GM19438 (cell line): Measurements from ENCODE around the gene SGIP1.

ENCODE experiments used
- ATAC-seq: cut with Tn5 transposase; IDR thresholded peaks from one replicate; pipeline ENCODE4 v1.9.1; 2021; ENCODE audit warnings: low read depth; ENCODE audit not compliant: unreplicated experiment

The SGIP1 gene

DNA sequence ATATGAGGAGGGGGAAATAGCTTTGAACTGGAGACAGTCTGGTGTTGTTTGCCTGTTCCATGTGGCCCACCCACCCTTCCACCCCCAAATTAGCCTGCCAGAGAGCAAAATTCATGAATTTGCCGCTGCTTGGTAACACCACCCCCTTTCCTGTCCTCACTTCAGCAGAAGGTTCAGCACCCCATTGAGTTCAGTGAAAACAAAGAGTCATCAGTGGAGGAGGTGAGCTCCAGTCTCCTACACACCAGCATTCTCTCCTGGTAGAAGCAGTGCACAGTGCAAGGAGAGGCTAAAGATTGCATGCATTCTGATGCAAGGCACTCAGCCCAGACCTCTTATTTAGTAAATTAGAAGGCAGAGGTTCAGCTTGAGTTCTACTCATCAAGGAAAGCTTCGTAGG is 118.6 kb downstream of the SGIP1 start:
- no peak for ATAC-seq

DNA sequence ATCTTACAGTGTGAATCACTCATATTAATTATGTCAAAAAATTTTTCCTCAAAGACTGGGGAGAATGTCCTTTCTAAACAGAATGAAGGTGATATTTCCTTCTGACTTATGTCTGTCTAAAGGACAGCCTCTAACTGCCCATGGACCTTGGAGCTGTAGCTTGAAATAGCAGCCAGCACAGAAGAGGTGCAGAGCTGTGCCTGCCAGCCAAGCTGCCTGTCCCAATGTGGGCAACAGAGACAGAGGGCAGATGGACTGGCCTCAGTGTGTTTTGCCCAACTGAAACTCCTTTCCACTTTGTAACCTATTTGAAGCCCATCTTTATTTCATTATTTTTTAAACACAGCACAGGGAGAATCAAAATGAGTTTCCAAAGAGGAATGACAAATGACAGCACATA is 120.7 kb downstream of the SGIP1 start:
- ATAC-seq = no peak

DNA sequence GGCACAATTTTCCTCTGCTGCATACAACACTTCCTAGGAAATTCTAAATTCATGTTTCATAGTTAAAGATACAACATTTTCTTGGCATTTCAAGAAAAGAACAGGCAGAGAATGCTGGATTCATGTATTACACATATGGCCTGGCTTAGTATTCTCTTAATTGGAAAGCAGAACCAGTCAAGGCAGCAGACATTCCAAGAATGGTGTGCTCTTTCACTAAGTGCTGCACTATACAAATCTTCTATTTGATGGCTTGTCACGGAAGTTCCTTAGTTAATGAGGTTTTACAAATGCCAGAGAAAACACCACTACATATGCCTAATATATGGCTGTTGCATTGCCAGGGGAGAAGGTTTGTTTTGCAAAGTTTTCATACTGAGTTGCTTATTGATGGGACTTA is 137.5 kb downstream of the SGIP1 start:
- ATAC-seq = no peak

- ATAC-seq = no peak
Observed at GRCh38 chr1:66676613-66677298, 142.8 kb downstream of the SGIP1 start.

GRCh38 chr1:66678146-66678545 is 144.2 kb downstream of the SGIP1 start:
- no peak for ATAC-seq

DNA sequence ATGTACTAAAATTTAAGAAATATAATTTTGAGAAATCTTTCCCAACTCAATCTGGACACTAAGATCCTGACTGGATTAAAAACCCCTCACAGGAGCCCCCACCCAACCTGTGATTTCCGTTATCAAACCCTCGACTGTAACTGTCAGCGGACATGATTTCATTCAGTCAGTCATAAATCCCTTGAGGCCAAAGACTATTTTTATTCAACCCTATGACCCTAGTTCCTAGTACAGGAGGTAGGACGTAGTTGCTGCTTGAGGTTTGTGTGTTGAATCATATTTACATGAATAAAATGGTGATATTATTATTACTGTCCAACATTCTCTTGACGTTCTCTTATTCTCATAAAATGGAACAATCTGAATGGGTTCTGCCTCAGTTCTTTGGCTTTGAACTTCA is 145.2 kb downstream of the SGIP1 start:
- no peak for ATAC-seq

- ATAC-seq = no peak
Observed at GRCh38 chr1:66681686-66682085, 147.7 kb downstream of the SGIP1 start.

GRCh38 chr1:66682106-66682505 is 148.2 kb downstream of the SGIP1 start:
- ATAC-seq = no peak

- no peak for ATAC-seq
Observed at GRCh38 chr1:66684353-66684752, 150.4 kb downstream of the SGIP1 start.

- ATAC-seq = no peak
Observed at GRCh38 chr1:66685265-66685664, 151.3 kb downstream of the SGIP1 start.

- ATAC-seq = no peak
Observed at GRCh38 chr1:66685670-66686069, 151.7 kb downstream of the SGIP1 start.

DNA sequence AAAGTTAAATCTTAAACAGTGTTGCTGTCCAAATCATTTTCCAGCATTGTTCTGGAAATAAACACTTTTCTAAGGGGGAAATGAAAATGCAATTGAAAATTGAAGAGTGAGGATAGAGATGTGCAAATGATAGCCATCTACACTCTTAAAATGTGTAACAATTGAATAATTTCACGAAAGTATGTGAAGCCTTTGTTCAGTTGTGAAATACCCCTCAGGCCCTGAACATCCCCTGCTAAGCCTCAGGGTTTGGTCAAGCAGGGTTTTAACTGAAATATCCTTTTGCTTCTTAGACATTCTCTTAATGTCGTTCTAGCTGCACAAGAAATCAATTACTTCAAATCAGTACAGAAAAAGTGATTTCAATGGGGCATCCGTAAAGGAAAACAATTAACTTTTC is 152.5 kb downstream of the SGIP1 start:
- no peak for ATAC-seq

GRCh38 chr1:66687358-66687757 is 153.4 kb downstream of the SGIP1 start:
- ATAC-seq = no peak

- ATAC-seq = no peak
Observed at GRCh38 chr1:66690666-66691381, 156.9 kb downstream of the SGIP1 start.

GRCh38 chr1:66692681-66693080 is 158.7 kb downstream of the SGIP1 start:
- ATAC-seq = no peak

DNA sequence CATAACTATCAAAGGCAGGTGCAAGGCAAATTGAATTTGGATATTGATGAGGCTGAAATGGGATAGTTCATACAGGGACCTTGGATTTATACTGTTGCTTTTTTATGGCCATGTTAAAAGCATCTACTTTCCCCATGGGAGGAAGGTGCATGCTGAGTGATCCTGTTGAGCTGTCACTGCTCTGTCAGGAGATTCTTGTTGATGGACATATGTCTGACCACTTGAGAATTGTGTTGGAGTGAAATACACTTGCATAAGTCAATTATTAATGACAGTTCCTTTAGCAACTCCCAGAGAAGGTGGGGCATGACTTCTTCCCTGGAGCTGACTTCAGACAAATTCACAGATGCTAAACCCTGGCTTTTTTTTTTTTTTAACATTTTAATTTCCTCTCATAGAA is 159.9 kb downstream of the SGIP1 start:
- ATAC-seq = no peak

DNA sequence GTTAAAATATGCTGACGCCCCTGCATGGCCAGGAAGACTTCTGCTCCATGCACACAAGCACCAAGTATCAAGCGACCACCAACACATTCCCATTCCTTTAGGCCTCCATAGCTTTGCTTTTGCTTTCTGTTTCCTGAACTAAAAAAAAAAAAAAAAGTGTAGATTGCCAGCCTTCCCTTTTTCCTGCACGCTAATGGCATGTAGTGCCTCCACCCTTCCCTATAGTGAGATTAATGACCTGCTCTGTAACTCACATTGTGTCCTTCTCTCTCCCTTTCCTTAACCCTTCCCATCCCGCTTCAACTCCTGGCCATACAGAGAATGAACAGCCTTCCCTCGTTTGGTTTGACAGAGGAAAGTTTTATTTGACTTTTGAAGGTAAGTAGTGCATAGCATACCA is 161.2 kb downstream of the SGIP1 start:
- ATAC-seq = no peak

GRCh38 chr1:66696771-66697170 is 162.8 kb downstream of the SGIP1 start:
- ATAC-seq = no peak

DNA sequence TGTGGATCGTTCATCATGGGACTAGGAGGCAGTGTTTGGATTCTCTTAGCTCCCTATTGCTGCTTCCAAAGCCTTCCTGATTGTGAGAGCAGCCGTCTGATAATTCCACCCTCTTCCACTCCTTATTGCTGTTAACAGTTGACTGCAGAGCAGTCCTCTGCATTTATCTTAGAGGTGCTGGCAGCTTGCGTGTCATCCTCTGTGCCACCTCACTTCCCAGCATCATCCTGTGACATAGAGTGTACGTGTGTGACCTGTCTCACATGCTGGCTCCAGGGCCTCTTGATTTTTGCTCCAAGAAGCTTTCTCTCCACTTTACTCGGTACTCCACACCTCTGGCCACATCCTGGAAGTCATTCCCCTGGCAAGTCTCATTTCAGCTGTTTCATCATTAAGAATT is 165.3 kb downstream of the SGIP1 start:
- no peak for ATAC-seq

- ATAC-seq = no peak
Observed at GRCh38 chr1:66704177-66704875, 170.4 kb downstream of the SGIP1 start.

- ATAC-seq = no peak
Observed at GRCh38 chr1:66705110-66705509, 171.2 kb downstream of the SGIP1 start.

- no peak for ATAC-seq
Observed at GRCh38 chr1:66711420-66711819, 177.5 kb downstream of the SGIP1 start.
